NK-92 (cell line): Measurements from ENCODE around the gene SPRR2G.
"Not testable (repeated sequence)": the region's sequence is repeated elsewhere in the genome, so short reads cannot be mapped to it uniquely, and the experiment has no call there.

Source experiments
- DNase-seq: peaks from one replicate; lab custom pipeline; 2025; ENCODE audit not compliant: unreplicated experiment; lab: John Stamatoyannopoulos, UW

SPRR2G gene

GRCh38 chr1:153115264-153115663 is 35.4 kb downstream of the SPRR2G start:
- DNase-seq, result not testable (repeated sequence)

DNA sequence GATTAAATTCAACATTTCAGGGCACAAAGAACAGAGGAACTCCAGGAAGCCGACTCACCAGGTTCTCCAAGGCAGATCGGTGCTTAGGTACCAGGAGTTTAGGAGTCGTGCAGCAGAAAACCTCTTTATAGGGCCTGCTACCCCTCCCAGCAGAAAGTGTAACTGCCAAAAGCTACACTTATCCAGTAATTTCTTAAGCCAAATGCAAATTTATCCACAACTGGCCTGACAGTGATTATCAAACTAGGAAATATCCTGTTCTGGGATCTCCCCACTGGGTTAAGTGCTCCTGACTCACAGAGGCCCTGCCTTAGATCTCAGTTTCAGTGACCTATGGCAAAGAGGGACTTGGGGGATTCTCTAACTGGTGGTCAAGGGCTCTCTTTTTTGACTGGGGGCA is 37.3 kb downstream of the SPRR2G start, which contains the start of gene SPRR2F:
TSS of gene SPRR2F (minus strand) at position 101 of the 400 bp plus-strand sequence. CDS start 783 bp downstream, outside the sequence.
- no peak for DNase-seq

GRCh38 chr1:153112454-153112853 is 38.2 kb downstream of the SPRR2G start:
- not testable (repeated sequence) for DNase-seq

DNA sequence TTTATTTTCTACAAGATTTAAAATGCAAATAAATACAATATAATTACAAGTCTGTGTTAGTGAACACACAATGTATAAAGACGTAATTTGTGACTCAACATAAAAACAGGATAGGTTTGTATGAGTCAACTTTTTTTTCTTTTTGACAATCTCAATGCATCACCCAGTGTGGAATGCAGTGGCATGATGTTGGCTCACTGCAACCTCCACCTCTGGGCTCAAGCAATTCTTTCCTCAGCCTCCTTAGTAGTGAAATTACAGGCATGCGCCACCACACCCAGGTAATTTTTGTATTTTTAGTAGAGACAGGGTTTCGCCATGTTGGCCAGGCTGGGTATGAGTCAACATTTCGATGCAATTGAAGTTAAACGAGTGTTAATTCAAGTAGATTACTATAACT is 50.4 kb downstream of the SPRR2G start:
- no peak for DNase-seq
